SK-N-SH treated with all-trans-retinoic acid at 6 μM for 48 hours (cell line): ENCODE results near the gene ADAM15.

Experiments used
- ATAC-seq: fragments of 200-7000 bp; cut with Tn5 transposase; 3 replicates; pipeline ENCODE4 v1.9.1; 2020; ENCODE audit warnings: mild to moderate bottlenecking, moderate library complexity
- ARNTL ChIP-seq: fragments of 450-650 bp; formaldehyde crosslinking; IDR thresholded peaks from 2 replicates; pipeline ENCODE4 v1.5.0; 2020; ENCODE audit warnings: low read depth, mild to moderate bottlenecking, moderate library complexity, borderline replicate concordance
- BACH2 ChIP-seq: fragments of 250-450 bp; sonication (Bioruptor Pico); IDR thresholded peaks from 2 replicates; pipeline ENCODE4 v1.9.0; 2021; ENCODE audit warnings: mild to moderate bottlenecking, borderline replicate concordance
- CREB5 ChIP-seq: fragments of 250-450 bp; sonication (Bioruptor Pico); IDR thresholded peaks from 2 replicates; pipeline ENCODE4 v1.5.1; 2020; ENCODE audit warnings: low read depth, mild to moderate bottlenecking, moderate library complexity
- CSDC2 ChIP-seq: fragments of 250-450 bp; sonication (Bioruptor Pico); IDR thresholded peaks from 2 replicates; pipeline ENCODE4 v1.5.0; 2020; ENCODE audit warnings: mild to moderate bottlenecking, moderate library complexity
- CSRNP3 ChIP-seq: fragments of 250-450 bp; sonication (Bioruptor Pico); IDR thresholded peaks from 2 replicates; pipeline ENCODE4 v1.5.1; 2021; ENCODE audit warnings: mild to moderate bottlenecking, moderate library complexity
- ESRRG ChIP-seq: fragments of 250-450 bp; sonication (Bioruptor Pico); IDR thresholded peaks from 2 replicates; pipeline ENCODE4 v1.6.1; 2021; ENCODE audit warnings: mild to moderate bottlenecking
- GLIS3 ChIP-seq: fragments of 250-450 bp; sonication (Bioruptor Pico); IDR thresholded peaks from 2 replicates; pipeline ENCODE4 v1.5.0; 2020; ENCODE audit warnings: mild to moderate bottlenecking, moderate library complexity
- ISL1 ChIP-seq: fragments of 250-450 bp; sonication (Bioruptor Pico); IDR thresholded peaks from 2 replicates; pipeline ENCODE4 v2.1.2; 2022; ENCODE audit warnings: mild to moderate bottlenecking, moderate library complexity
- OSR1 ChIP-seq: fragments of 250-450 bp; sonication (Bioruptor Pico); IDR thresholded peaks from 2 replicates; pipeline ENCODE4 v1.8.0; 2022; ENCODE audit warnings: moderate library complexity, mild to moderate bottlenecking, inconsistent platforms
- POU6F1 ChIP-seq: fragments of 250-450 bp; sonication (Bioruptor Pico); IDR thresholded peaks from 2 replicates; pipeline ENCODE4 v1.8.0; 2021; ENCODE audit warnings: low read depth, mild to moderate bottlenecking, moderate library complexity, borderline replicate concordance
- PPARA ChIP-seq: fragments of 250-450 bp; sonication (Bioruptor Pico); IDR thresholded peaks from 2 replicates; pipeline ENCODE4 v1.5.0; 2020; ENCODE audit warnings: mild to moderate bottlenecking, borderline replicate concordance
- SNAI2 ChIP-seq: fragments of 250-450 bp; sonication (Bioruptor Pico); IDR thresholded peaks from 2 replicates; pipeline ENCODE4 v1.5.0; 2020; ENCODE audit warnings: mild to moderate bottlenecking, moderate library complexity
- TCF4 ChIP-seq: fragments of 250-450 bp; sonication (Bioruptor Pico); IDR thresholded peaks from 2 replicates; pipeline ENCODE4 v1.8.0; 2021; ENCODE audit warnings: mild to moderate bottlenecking, moderate library complexity, borderline replicate concordance
- TOX ChIP-seq: fragments of 250-450 bp; sonication (Bioruptor Pico); IDR thresholded peaks from 2 replicates; pipeline ENCODE4 v1.8.0; 2021; ENCODE audit warnings: mild to moderate bottlenecking, moderate library complexity, borderline replicate concordance
- TSHZ2 ChIP-seq: fragments of 250-450 bp; sonication (Bioruptor Pico); IDR thresholded peaks from 2 replicates; pipeline ENCODE4 v1.5.0; 2020; ENCODE audit warnings: mild to moderate bottlenecking, moderate library complexity
- ZC3H10 ChIP-seq: fragments of 250-450 bp; sonication (Bioruptor Pico); IDR thresholded peaks from 2 replicates; pipeline ENCODE4 v1.5.1; 2021; ENCODE audit warnings: mild to moderate bottlenecking, moderate library complexity
- ZFP30 ChIP-seq: fragments of 450-650 bp; formaldehyde crosslinking; IDR thresholded peaks from 2 replicates; pipeline ENCODE4 v1.5.0; 2022; ENCODE audit warnings: mild to moderate bottlenecking, moderate library complexity
- ZNF70 ChIP-seq: fragments of 450-650 bp; formaldehyde crosslinking; IDR thresholded peaks from 2 replicates; pipeline ENCODE4 v1.5.0; 2020; ENCODE audit warnings: mild to moderate bottlenecking, moderate library complexity
- ZNF8 ChIP-seq: fragments of 450-650 bp; formaldehyde crosslinking; IDR thresholded peaks from 2 replicates; pipeline ENCODE4 v1.5.0; 2020; ENCODE audit warnings: mild to moderate bottlenecking, moderate library complexity

ADAM15 gene

GRCh38 chr1:155072531-155073289 is 21.6 kb downstream of the ADAM15 start:
- no peak for ATAC-seq
- TF ChIP-seq ZC3H10 (no peak), TCF4 (CRISPR knock-in tag) (no peak), ARNTL (CRISPR knock-in tag) (no peak), CSRNP3 (no peak), TOX (no peak), TSHZ2 (CRISPR knock-in tag) (no peak), ESRRG (CRISPR knock-in tag) (no peak), ZFP30 (no peak), GLIS3 (no peak), PPARA (CRISPR knock-in tag) (no peak), CSDC2 (CRISPR knock-in tag) (no peak), SNAI2 (CRISPR knock-in tag) (no peak), ZNF8 (no peak), OSR1 (CRISPR knock-in tag) (no peak), ISL1 (CRISPR knock-in tag) (no peak), POU6F1 (CRISPR knock-in tag) (no peak), BACH2 (CRISPR knock-in tag) (no peak), CREB5 (CRISPR knock-in tag) (no peak)

- no peak for ATAC-seq
- TF ChIP-seq ZC3H10 = no peak
- TF ChIP-seq, all 23 proteins: peak for 0
These were observed 22.5 kb downstream of the ADAM15 start for GRCh38 chr1:155073377-155074242.

- TF ChIP-seq ZNF8 = no peak
- TF ChIP-seq ZFP30 = no peak
- no peak for TF ChIP-seq OSR1 (CRISPR knock-in tag)
- no peak for TF ChIP-seq TOX
- TF ChIP-seq ZNF70 (CRISPR knock-in tag) = no peak
- no peak for TF ChIP-seq ARNTL (CRISPR knock-in tag)
- no peak for TF ChIP-seq SNAI2 (CRISPR knock-in tag)
- no peak for TF ChIP-seq TCF4 (CRISPR knock-in tag)
- no peak for TF ChIP-seq ISL1 (CRISPR knock-in tag)
- no peak for TF ChIP-seq TSHZ2 (CRISPR knock-in tag)
- TF ChIP-seq POU6F1 (CRISPR knock-in tag) = no peak
- TF ChIP-seq, all 23 proteins: peak for 0
- no peak for ATAC-seq
These were observed 24.4 kb downstream of the ADAM15 start for GRCh38 chr1:155075535-155075934.
